CD4-positive, alpha-beta T cell (primary cell): ENCODE measurements around the gene LLCFC1. TPM values are rescaled to one million over a fixed set of nuclear protein-coding genes. Genes with fewer than 3 reads are reported as not detected.

Experiments
- ATAC-seq: fragments of 200-7000 bp; cut with Tn5 transposase; one replicate; pipeline ENCODE4 v1.10.0; 2022; ENCODE audit warnings: mild to moderate bottlenecking; ENCODE audit not compliant: poor library complexity
- CTCF ChIA-PET: fragments of 350-600 bp; sonication (Branson Sonifier 250); formaldehyde crosslinking; loops from one replicate; lab custom pipeline; 2021; ENCODE audit warnings: antibody characterized with exemption, inconsistent platforms; lab: Charles Lee
- POLR2A ChIA-PET: fragments of 350-600 bp; sonication (Branson Sonifier 250); formaldehyde crosslinking; loops from one replicate; lab custom pipeline; 2021; ENCODE audit warnings: antibody characterized with exemption, inconsistent platforms; lab: Charles Lee
- DNase-seq, 14 experiments: peaks; one replicate each; pipeline ENCODE4 v3.0.0-alpha.2; 2013 to 2020; ENCODE audit warnings: mixed read lengths in 2 of 14
- H3K27ac ChIP-seq, 2 donors: one replicate each; pipeline versions ENCODE4 v1.5.1 to v1.7.0; 2013; ENCODE audit warnings: low read length in 2 of 2, low read depth in 1 of 2, mild to moderate bottlenecking in 1 of 2
- H3K27me3 ChIP-seq, 2 experiments: 1 replicate in 1 of 2; 2 replicates in 1 of 2; pipeline versions ENCODE4 v1.6.1 to v1.7.0; 2013; ENCODE audit warnings: low read length in 2 of 2, control low read depth in 1 of 2, mild to moderate bottlenecking in 1 of 2, moderate library complexity in 1 of 2; ENCODE audit not compliant: insufficient read depth in 2 of 2, control insufficient read depth in 1 of 2
- H3K36me3 ChIP-seq: one replicate; pipeline ENCODE4 v1.6.1; 2013; ENCODE audit warnings: low read length, control low read depth; ENCODE audit not compliant: insufficient read depth
- H3K4me1 ChIP-seq: one replicate; pipeline ENCODE4 v1.6.1; 2013; ENCODE audit warnings: low read length, control low read depth; ENCODE audit not compliant: insufficient read depth
- H3K4me3 ChIP-seq: one replicate; pipeline ENCODE4 v1.5.1; 2013; ENCODE audit warnings: mild to moderate bottlenecking, low read length, moderate library complexity
- H3K9me3 ChIP-seq, 2 experiments: 1 replicate in 1 of 2; 2 replicates in 1 of 2; pipeline versions ENCODE4 v1.6.1 to v1.7.0; 2013; ENCODE audit warnings: low read length in 2 of 2, mild to moderate bottlenecking in 2 of 2, control low read depth in 1 of 2, moderate library complexity in 1 of 2; ENCODE audit not compliant: control insufficient read depth in 1 of 2, insufficient read depth in 1 of 2
- H3K27ac Mint-ChIP-seq: one replicate; pipeline ENCODE4 v1.8.0; 2020; ENCODE audit warnings: mixed read lengths
- H3K27me3 Mint-ChIP-seq: one replicate; pipeline ENCODE4 v1.8.0; 2021; ENCODE audit warnings: mixed read lengths
- H3K36me3 Mint-ChIP-seq: one replicate; pipeline ENCODE4 v1.8.0; 2021; ENCODE audit warnings: low read depth, mixed read lengths
- H3K4me1 Mint-ChIP-seq: one replicate; pipeline ENCODE4 v1.8.0; 2021; ENCODE audit warnings: low read depth, mixed read lengths
- H3K4me3 Mint-ChIP-seq: one replicate; pipeline ENCODE4 v1.8.0; 2020; ENCODE audit warnings: mild to moderate bottlenecking, mixed read lengths
- H3K9me3 Mint-ChIP-seq: one replicate; pipeline ENCODE4 v1.8.0; 2020; ENCODE audit warnings: mixed read lengths
- intact Hi-C, 2 experiments: fragments of 100-400 bp; cut with DNase I in 1 of 2; cut with micrococcal nuclease in 1 of 2; formaldehyde crosslinking; loops; one replicate each; pipeline versions ENCODE4 v1.15.1 to v1.9.0; 2023 to 2025; cut with DNase I, micrococcal nuclease
- total RNA-seq, 174 experiments: library from RNA in 2 of 174; stranded (reverse) in 2 of 174; gene quantifications; one replicate each; pipeline ENCODE4 v1.2.3 and lab custom pipeline; 2021 to 2026
- TF ChIP-seq, protein P1 (sequence below): fragments of 200-600 bp; IDR thresholded peaks from one replicate; pipeline ENCODE4 v1.8.0; 2022; ENCODE audit warnings: antibody characterized with exemption, mild to moderate bottlenecking

Gene LLCFC1
- total RNA-seq, 2 experiments from 2014 or later, result not detected

DNA sequence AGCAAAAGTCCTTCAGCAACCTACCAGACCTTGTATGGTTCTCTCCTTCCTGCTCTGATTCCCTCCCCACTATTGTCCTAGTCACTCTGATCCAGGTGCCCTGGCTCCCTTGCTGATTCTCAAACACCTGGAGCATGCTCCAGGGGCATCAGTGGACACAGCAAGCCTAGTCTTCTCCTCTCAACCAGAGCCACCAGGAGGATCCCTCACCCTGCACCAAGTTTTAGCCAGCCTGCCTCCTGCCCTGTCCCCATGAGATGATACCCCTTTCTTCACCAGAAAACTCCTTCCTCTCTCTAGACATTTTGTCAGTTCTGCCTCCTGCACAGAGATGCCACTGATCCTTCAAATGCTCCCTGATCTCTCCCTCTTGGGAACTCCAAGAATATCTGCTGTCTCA is 11.0 kb downstream of the LLCFC1 start:
- TF ChIP-seq, protein P1, sequence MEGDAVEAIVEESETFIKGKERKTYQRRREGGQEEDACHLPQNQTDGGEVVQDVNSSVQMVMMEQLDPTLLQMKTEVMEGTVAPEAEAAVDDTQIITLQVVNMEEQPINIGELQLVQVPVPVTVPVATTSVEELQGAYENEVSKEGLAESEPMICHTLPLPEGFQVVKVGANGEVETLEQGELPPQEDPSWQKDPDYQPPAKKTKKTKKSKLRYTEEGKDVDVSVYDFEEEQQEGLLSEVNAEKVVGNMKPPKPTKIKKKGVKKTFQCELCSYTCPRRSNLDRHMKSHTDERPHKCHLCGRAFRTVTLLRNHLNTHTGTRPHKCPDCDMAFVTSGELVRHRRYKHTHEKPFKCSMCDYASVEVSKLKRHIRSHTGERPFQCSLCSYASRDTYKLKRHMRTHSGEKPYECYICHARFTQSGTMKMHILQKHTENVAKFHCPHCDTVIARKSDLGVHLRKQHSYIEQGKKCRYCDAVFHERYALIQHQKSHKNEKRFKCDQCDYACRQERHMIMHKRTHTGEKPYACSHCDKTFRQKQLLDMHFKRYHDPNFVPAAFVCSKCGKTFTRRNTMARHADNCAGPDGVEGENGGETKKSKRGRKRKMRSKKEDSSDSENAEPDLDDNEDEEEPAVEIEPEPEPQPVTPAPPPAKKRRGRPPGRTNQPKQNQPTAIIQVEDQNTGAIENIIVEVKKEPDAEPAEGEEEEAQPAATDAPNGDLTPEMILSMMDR, result no peak
- H3K36me3 ChIP-seq, result no peaks in the 10 kb centered on the region
- ChIA-PET POLR2A (no interaction called here), CTCF (no interaction called here)
- no peaks in the 10 kb centered on the region for H3K9me3 Mint-ChIP-seq
- H3K4me3 Mint-ChIP-seq, result no peak overlapping the region
- DNase-seq, result no peak
- H3K27ac ChIP-seq, result no peak overlapping the region
- intact Hi-C loops, result no loop called here
- no peaks in the 10 kb centered on the region for H3K4me1 ChIP-seq
- H3K27ac Mint-ChIP-seq, result no peak overlapping the region
- ATAC-seq, result no peak
- no peaks in the 10 kb centered on the region for H3K36me3 Mint-ChIP-seq
- H3K4me3 ChIP-seq, result no peak overlapping the region
- no peaks in the 10 kb centered on the region for H3K27me3 ChIP-seq
- H3K27me3 Mint-ChIP-seq, result peaks cover 23% of the 10 kb centered on the region
- H3K9me3 ChIP-seq, result peaks cover 9 to 12% of the 10 kb centered on the region in 2 experiments
- no peaks in the 10 kb centered on the region for H3K4me1 Mint-ChIP-seq

DNA sequence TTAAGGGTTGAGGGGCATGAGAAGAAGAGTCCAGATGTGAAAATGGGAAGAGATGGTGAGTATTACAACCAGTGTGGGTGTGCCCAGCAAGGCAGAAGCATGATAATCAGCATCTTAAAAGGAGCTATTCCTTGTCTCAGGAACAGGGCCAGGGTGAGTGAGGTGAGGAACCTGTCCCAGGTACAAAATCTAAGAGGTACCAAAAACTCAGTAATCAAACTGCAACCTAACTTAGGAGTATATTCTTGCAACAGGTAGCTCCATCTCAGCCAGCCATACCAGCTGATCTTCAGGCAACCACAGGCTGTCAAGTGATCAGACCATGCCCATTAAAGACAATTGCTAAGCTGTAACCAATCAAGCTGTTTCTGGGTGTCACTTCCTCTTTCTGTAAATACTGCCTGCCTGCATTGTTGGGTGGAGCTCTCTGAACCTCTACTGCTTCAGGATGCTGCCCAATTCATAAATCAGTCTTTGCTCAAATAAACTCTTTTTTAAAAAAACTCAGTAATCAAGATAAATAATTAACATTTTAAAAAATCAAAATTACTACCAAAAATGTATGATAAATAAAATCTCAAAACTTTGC is 15.5 kb downstream of the LLCFC1 start:
- intact Hi-C loops, result no loop called here
- no peaks in the 10 kb centered on the region for H3K27me3 ChIP-seq
- CTCF ChIA-PET, result no interaction called here

DNA sequence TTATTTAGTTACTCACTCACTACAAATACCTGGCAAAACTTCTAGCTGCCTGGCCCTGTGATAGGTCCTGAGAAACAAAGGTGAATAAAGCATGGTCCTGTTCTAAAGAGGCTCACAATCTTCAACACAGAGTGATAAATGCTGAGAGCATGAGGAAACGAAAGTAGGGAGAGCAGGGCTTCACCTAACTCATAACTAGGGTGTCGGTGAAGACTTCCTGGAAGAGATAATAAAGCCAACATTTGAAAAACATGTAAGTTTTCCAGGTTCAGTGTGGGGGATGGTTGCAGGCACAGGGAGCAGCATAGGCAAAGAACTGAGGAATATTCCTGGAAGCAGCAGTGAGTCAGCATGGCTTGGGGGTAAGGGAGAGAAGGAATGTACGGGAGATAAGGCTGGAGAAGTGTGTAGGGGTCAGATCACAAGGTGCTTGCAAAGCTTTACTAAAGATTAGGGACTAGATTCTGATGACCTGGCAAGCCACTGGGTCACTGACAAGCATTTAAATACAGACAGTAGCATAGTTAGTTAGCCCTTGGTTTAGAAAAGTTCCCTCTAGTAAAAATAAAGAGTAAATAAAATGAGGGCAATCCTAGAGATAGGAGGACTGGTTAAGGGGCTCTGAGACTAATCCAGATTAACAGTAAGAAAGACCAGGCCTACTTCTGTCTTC is 17.8 kb downstream of the LLCFC1 start:
- POLR2A ChIA-PET, result no interaction called here
- H3K36me3 ChIP-seq, result no peaks in the 10 kb centered on the region
- H3K9me3 ChIP-seq, result peaks cover 9 to 12% of the 10 kb centered on the region in 2 experiments
- H3K36me3 Mint-ChIP-seq, result no peaks in the 10 kb centered on the region
- no peak for ATAC-seq
- intact Hi-C loops, result no loop called here
- H3K4me3 Mint-ChIP-seq, result no peak overlapping the region
- no peaks in the 10 kb centered on the region for H3K4me1 ChIP-seq
- TF ChIP-seq, protein P1, result no peak
- H3K9me3 Mint-ChIP-seq, result peaks cover 11% of the 10 kb centered on the region
- H3K27ac ChIP-seq, result no peak overlapping the region
- CTCF ChIA-PET, result no interaction called here
- no peaks in the 10 kb centered on the region for H3K4me1 Mint-ChIP-seq
- DNase-seq, result no peak
- H3K27me3 ChIP-seq, result no peaks in the 10 kb centered on the region
- H3K27ac Mint-ChIP-seq, result no peak overlapping the region
- peaks cover 33% of the 10 kb centered on the region for H3K27me3 Mint-ChIP-seq
- no peak overlapping the region for H3K4me3 ChIP-seq

More for the DNA sequence above, 15.5 kb downstream of the LLCFC1 start:
- H3K27me3 Mint-ChIP-seq, result peaks cover 22% of the 10 kb centered on the region
- no peaks in the 10 kb centered on the region for H3K4me1 ChIP-seq
- H3K9me3 Mint-ChIP-seq, result peaks cover 11% of the 10 kb centered on the region
- H3K27ac ChIP-seq, result no peak overlapping the region
- TF ChIP-seq, protein P1, result no peak
- no peak for ATAC-seq
- H3K36me3 ChIP-seq, result no peaks in the 10 kb centered on the region
- H3K4me3 Mint-ChIP-seq, result no peak overlapping the region
- H3K4me1 Mint-ChIP-seq, result no peaks in the 10 kb centered on the region
- no peak overlapping the region for H3K27ac Mint-ChIP-seq
- H3K36me3 Mint-ChIP-seq, result no peaks in the 10 kb centered on the region
- no peak for DNase-seq
- peaks cover 9 to 12% of the 10 kb centered on the region in 2 experiments for H3K9me3 ChIP-seq
- no peak overlapping the region for H3K4me3 ChIP-seq
- POLR2A ChIA-PET, result no interaction called here
